Stimulated activated naive B cell treated with anti-CD40 and anti-IgM and Interleukin-4, amounts not matched to agents 10 μg/mL and 1 μg/mL and 100 μg/mL, for 72 hours (primary cell): ENCODE data around the gene CWC15.
"Not testable (repeated sequence)": the region's sequence is repeated elsewhere in the genome, so short reads cannot be mapped to it uniquely, and the experiment has no call there.

ENCODE experiments used
- ATAC-seq, 2 donors: fragments of 150-1000 bp; cut with Tn5 transposase; replicated peaks; 2 replicates each; pipeline ENCODE4 v1.10.0; 2021; ENCODE audit warnings: moderate library complexity in 1 of 2
- DNase-seq: peaks from one replicate; pipeline ENCODE4 v3.0.0; 2021
- H3K27ac Mint-ChIP-seq: one replicate; pipeline ENCODE4 v1.8.0; 2022; ENCODE audit warnings: mild to moderate bottlenecking, mixed read lengths
- H3K27me3 Mint-ChIP-seq, 2 donors: one replicate each; pipeline ENCODE4 v1.8.0; 2022; ENCODE audit warnings: mixed read lengths in 2 of 2
- H3K36me3 Mint-ChIP-seq, 2 donors: one replicate each; pipeline ENCODE4 v1.8.0; 2022; ENCODE audit warnings: mixed read lengths in 2 of 2, mild to moderate bottlenecking in 1 of 2
- H3K4me1 Mint-ChIP-seq, 2 donors: one replicate each; pipeline ENCODE4 v1.8.0; 2022; ENCODE audit warnings: mixed read lengths in 2 of 2, mild to moderate bottlenecking in 1 of 2
- H3K4me3 Mint-ChIP-seq, 2 donors: one replicate each; pipeline ENCODE4 v1.8.0; 2022; ENCODE audit warnings: mild to moderate bottlenecking in 2 of 2, mixed read lengths in 2 of 2, moderate library complexity in 1 of 2
- H3K9me3 Mint-ChIP-seq, 2 donors: one replicate each; pipeline ENCODE4 v1.8.0; 2022; ENCODE audit warnings: mixed read lengths in 2 of 2, mild to moderate bottlenecking in 1 of 2

Gene CWC15

GRCh38 chr11:94920311-94920710, 53.0 kb downstream of the CWC15 start:
- Mint-ChIP-seq H3K4me1 (peaks cover 18 to 28% of the 10 kb centered on the region in 2 donors), H3K9me3 (no peaks in the 10 kb centered on the region), H3K27me3 (no peaks in the 10 kb centered on the region), H3K27ac (no peak overlapping the region), H3K36me3 (no peaks in the 10 kb centered on the region), H3K4me3 (no peak overlapping the region)
- ATAC-seq = no peak
- DNase-seq = no peak

DNA sequence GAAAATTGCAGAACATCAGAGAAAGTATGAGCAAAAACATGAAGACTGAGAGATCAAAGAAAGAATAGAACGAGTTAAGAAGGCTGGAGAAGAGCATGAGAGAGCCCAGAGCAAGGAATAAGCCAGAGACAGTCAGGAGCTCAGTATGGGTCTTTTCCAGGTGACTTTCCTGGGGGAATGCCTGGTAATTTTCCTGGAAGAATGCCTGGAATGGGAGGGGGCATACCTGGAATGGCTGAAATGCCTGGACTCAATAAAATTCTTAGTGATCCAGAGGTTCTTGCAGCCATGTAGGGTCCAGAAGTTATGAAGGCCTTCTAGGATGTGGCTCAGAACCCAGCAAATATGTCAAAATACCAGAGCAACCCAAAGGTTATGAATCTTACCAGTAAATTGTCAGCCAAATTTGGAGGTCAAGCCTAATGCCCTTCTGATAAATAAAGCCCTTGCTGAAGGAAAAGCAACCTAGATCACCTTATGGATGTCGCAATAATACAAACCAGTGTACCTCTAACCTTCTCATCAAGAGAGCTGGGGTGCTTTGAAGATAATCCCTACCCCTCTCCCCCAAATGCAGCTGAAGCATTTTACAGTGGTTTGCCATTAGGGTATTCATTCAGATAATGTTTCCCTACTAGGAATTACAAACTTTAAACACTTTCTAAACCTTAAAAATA, 59.5 kb downstream of the CWC15 start:
- not testable (repeated sequence) for H3K27me3 Mint-ChIP-seq, H3K27ac Mint-ChIP-seq, H3K36me3 Mint-ChIP-seq, DNase-seq, ATAC-seq, H3K4me1 Mint-ChIP-seq, H3K4me3 Mint-ChIP-seq, H3K9me3 Mint-ChIP-seq

GRCh38 chr11:94912806-94913205, 60.5 kb downstream of the CWC15 start:
- Mint-ChIP-seq H3K4me3 (no peak overlapping the region), H3K36me3 (no peaks in the 10 kb centered on the region), H3K9me3 (no peaks in the 10 kb centered on the region), H3K27ac (no peak overlapping the region), H3K4me1 (no peaks in the 10 kb centered on the region), H3K27me3 (no peaks in the 10 kb centered on the region)
- DNase-seq = no peak
- no peak for ATAC-seq
